Osteocyte (in vitro differentiated cells): Measurements from ENCODE around the gene N4BP2L2. TPM values are rescaled to one million over a fixed set of nuclear protein-coding genes. Genes with fewer than 3 reads are reported as not detected.
A peak's percentile ranks its signal among the peaks of the same experiment; 100 is the strongest.

Experiments used
- DNase-seq: peaks from one replicate; pipeline ENCODE4 v3.0.0; 2021; ENCODE audit warnings: mixed read lengths; ENCODE audit not compliant: unreplicated experiment; ENCODE audit errors: extremely low spot score
- H3K27ac Mint-ChIP-seq: one replicate; pipeline ENCODE4 v1.8.0; 2021; ENCODE audit warnings: mild to moderate bottlenecking, mixed read lengths; ENCODE audit not compliant: unreplicated experiment
- H3K27me3 Mint-ChIP-seq: one replicate; pipeline ENCODE4 v1.8.0; 2021; ENCODE audit warnings: mixed read lengths; ENCODE audit not compliant: unreplicated experiment
- H3K36me3 Mint-ChIP-seq: one replicate; pipeline ENCODE4 v1.8.0; 2021; ENCODE audit warnings: mixed read lengths; ENCODE audit not compliant: unreplicated experiment
- H3K4me1 Mint-ChIP-seq: one replicate; pipeline ENCODE4 v1.8.0; 2021; ENCODE audit warnings: mixed read lengths; ENCODE audit not compliant: unreplicated experiment
- H3K4me3 Mint-ChIP-seq: one replicate; pipeline ENCODE4 v1.8.0; 2021; ENCODE audit warnings: mild to moderate bottlenecking, moderate library complexity, mixed read lengths; ENCODE audit not compliant: unreplicated experiment
- H3K9me3 Mint-ChIP-seq: one replicate; pipeline ENCODE4 v1.8.0; 2021; ENCODE audit warnings: mixed read lengths; ENCODE audit not compliant: unreplicated experiment
- CTCF ChIP-seq: fragments of 200-600 bp; sonication (generic); IDR thresholded peaks from 2 replicates; pipeline ENCODE4 v1.5.0; 2021; ENCODE audit warnings: antibody characterized with exemption, mild to moderate bottlenecking, moderate library complexity
- total RNA-seq: library from RNA; stranded (reverse); gene quantifications from 2 replicates; pipeline ENCODE4 v1.2.1, GENCODE V29; 2021

N4BP2L2 gene
- total RNA-seq, 1 donor from 2014 or later = 138 TPM

- TF ChIP-seq CTCF = no peak
- peaks cover 2% of the 10 kb centered on the region for H3K36me3 Mint-ChIP-seq
- DNase-seq = no peak
- H3K27me3 Mint-ChIP-seq = peaks cover 2% of the 10 kb centered on the region
- no peak overlapping the region for H3K27ac Mint-ChIP-seq
- H3K9me3 Mint-ChIP-seq = no peaks in the 10 kb centered on the region
- no peak overlapping the region for H3K4me3 Mint-ChIP-seq
- H3K4me1 Mint-ChIP-seq = peaks cover 17% of the 10 kb centered on the region
Observed at GRCh38 chr13:32413284-32413683, 125.3 kb downstream of the N4BP2L2 start.

GRCh38 chr13:32409561-32410421 is 128.8 kb downstream of the N4BP2L2 start:
- Mint-ChIP-seq H3K9me3 (no peaks in the 10 kb centered on the region), H3K27me3 (peaks cover 2% of the 10 kb centered on the region), H3K36me3 (peaks cover 7% of the 10 kb centered on the region), H3K27ac (no peak overlapping the region), H3K4me3 (peak overlapping the region; percentile 15), H3K4me1 (peaks cover 17% of the 10 kb centered on the region)
- TF ChIP-seq CTCF = no peak
- no peak for DNase-seq

GRCh38 chr13:32409001-32409313 is 129.6 kb downstream of the N4BP2L2 start:
- H3K4me3 Mint-ChIP-seq = no peak overlapping the region
- no peak for DNase-seq
- peaks cover 17% of the 10 kb centered on the region for H3K4me1 Mint-ChIP-seq
- H3K27me3 Mint-ChIP-seq = peaks cover 2% of the 10 kb centered on the region
- no peaks in the 10 kb centered on the region for H3K9me3 Mint-ChIP-seq
- H3K36me3 Mint-ChIP-seq = peaks cover 7% of the 10 kb centered on the region
- H3K27ac Mint-ChIP-seq = no peak overlapping the region
- TF ChIP-seq CTCF = no peak

- no peak for DNase-seq
- Mint-ChIP-seq H3K27me3 (peaks cover 2% of the 10 kb centered on the region), H3K36me3 (peaks cover 7% of the 10 kb centered on the region), H3K9me3 (no peaks in the 10 kb centered on the region), H3K27ac (no peak overlapping the region), H3K4me3 (no peak overlapping the region), H3K4me1 (peaks cover 18% of the 10 kb centered on the region)
- no peak for TF ChIP-seq CTCF
Observed at GRCh38 chr13:32408296-32409000, 130.1 kb downstream of the N4BP2L2 start.

GRCh38 chr13:32407854-32408253 is 130.7 kb downstream of the N4BP2L2 start:
- H3K27ac Mint-ChIP-seq = no peak overlapping the region
- peaks cover 7% of the 10 kb centered on the region for H3K36me3 Mint-ChIP-seq
- no peak for DNase-seq
- H3K4me3 Mint-ChIP-seq = no peak overlapping the region
- H3K27me3 Mint-ChIP-seq = peaks cover 2% of the 10 kb centered on the region
- H3K9me3 Mint-ChIP-seq = no peaks in the 10 kb centered on the region
- TF ChIP-seq CTCF = no peak
- peaks cover 24% of the 10 kb centered on the region for H3K4me1 Mint-ChIP-seq
